Skeletal muscle tissue (tissue), 4 donors: ENCODE results near the gene LRRC1. TPM values are rescaled to one million over a fixed set of nuclear protein-coding genes. Genes with fewer than 3 reads are reported as not detected.

Experiments used
- H3K27ac ChIP-seq: one replicate; pipeline ENCODE4 v1.7.0; 2013; ENCODE audit warnings: mild to moderate bottlenecking, low read depth, low read length, inconsistent platforms
- H3K27me3 ChIP-seq, 3 donors: one replicate each; pipeline ENCODE4 v1.7.0; 2013; ENCODE audit warnings: low read length in 3 of 3; ENCODE audit not compliant: control insufficient read depth in 3 of 3, insufficient read depth in 3 of 3
- H3K36me3 ChIP-seq, 3 donors: one replicate each; pipeline ENCODE4 v1.7.0; 2013; ENCODE audit warnings: low read length in 3 of 3; ENCODE audit not compliant: control insufficient read depth in 3 of 3, insufficient read depth in 3 of 3
- H3K4me1 ChIP-seq, 3 donors: one replicate each; pipeline ENCODE4 v1.7.0; 2013; ENCODE audit warnings: low read length in 3 of 3, mild to moderate bottlenecking in 3 of 3; ENCODE audit not compliant: control insufficient read depth in 3 of 3, insufficient read depth in 3 of 3
- H3K4me3 ChIP-seq, 3 donors: one replicate each; pipeline ENCODE4 v1.7.0; 2013; ENCODE audit warnings: low read length in 3 of 3
- H3K9ac ChIP-seq, 3 donors: one replicate each; pipeline ENCODE4 v1.7.0; 2013; ENCODE audit warnings: low read length in 3 of 3, mild to moderate bottlenecking in 3 of 3, moderate library complexity in 2 of 3, low read depth in 1 of 3
- H3K9me3 ChIP-seq, 3 donors: one replicate each; pipeline ENCODE4 v1.7.0; 2013; ENCODE audit warnings: low read length in 3 of 3; ENCODE audit not compliant: control insufficient read depth in 3 of 3
- total RNA-seq: library from RNA; depleted of rRNA; stranded (reverse); fragments of >200 nt; gene quantifications from one replicate; pipeline ENCODE4 v1.2.3, GENCODE V29; 2014
- donor health status: Osteomylitis.

LRRC1 gene
- total RNA-seq, 1 donor from 2014 or later, result 3.7 TPM

DNA sequence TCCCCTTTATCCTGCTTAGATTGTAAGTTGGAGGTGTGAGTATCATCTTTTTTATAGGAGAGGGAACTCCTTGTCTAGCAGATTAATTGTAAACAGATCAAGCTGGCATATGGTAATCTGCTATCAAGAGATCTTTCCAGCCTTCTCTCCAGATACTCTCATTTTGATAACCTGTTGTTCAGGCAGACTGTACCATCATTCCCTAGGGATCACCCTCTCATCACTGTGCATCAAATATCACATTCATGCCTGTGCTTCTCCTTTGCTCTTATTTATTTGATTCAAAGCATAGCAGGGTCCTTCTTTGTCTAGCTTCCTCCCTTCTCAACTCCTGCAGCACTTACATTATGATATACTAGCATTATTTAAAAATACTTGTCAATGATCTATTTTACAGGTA, 73.8 kb downstream of the LRRC1 start:
- Histone ChIP-seq H3K36me3 (no peaks in the 10 kb centered on the region), H3K9me3 (peaks cover 0 to 4% (median 0%) of the 10 kb centered on the region in 3 donors), H3K4me3 (no peak overlapping the region), H3K27me3 (no peaks in the 10 kb centered on the region), H3K27ac (no peak overlapping the region), H3K9ac (no peak overlapping the region), H3K4me1 (no peaks in the 10 kb centered on the region)

DNA sequence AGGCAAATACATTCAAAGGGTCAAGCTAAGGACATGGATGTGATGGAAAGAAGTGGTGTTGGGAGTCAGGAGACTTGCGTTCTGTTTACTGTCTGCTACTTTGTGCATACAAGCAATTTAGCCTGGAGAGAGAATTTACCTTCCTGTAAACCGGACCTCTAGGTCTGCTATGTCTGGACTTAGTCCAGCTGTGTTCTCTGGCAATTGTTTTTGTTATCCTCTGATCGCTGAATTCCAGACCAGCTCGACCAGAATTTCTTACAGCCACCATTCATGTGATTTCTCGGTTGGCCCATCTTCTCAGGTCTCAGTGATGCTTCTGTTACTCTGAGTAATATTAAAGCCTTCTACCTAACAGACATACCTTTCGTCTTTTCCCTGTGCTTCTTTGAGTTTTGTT, 75.2 kb downstream of the LRRC1 start:
- H3K36me3 ChIP-seq, result no peaks in the 10 kb centered on the region
- H3K27me3 ChIP-seq, result no peaks in the 10 kb centered on the region
- H3K9me3 ChIP-seq, result peaks cover 0 to 4% (median 0%) of the 10 kb centered on the region in 3 donors
- H3K4me1 ChIP-seq, result no peaks in the 10 kb centered on the region
- H3K9ac ChIP-seq, result no peak overlapping the region
- no peak overlapping the region for H3K4me3 ChIP-seq
- H3K27ac ChIP-seq, result no peak overlapping the region

DNA sequence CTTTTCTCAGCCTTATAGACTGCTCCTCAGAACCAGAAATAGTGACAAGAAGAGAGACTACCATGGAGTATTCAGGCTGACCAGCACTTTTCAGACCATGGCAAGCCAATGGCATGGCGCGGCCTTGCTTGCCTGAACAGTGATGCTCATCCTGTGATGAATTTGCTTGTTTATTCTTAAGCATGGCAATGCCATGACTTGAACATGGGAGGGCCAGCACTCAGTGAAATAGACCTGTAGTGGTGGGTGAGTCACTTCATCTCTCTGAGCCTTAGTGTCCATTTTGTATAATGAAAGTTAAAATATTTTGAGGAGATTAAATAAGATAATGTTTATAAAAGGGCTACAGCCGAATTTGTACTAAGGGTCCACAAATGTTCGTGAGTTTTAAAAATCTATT, 79.1 kb downstream of the LRRC1 start:
- no peaks in the 10 kb centered on the region for H3K27me3 ChIP-seq
- H3K36me3 ChIP-seq, result no peaks in the 10 kb centered on the region
- H3K9me3 ChIP-seq, result peaks cover 0 to 4% (median 0%) of the 10 kb centered on the region in 3 donors
- no peak overlapping the region for H3K9ac ChIP-seq
- H3K27ac ChIP-seq, result no peak overlapping the region
- H3K4me1 ChIP-seq, result no peaks in the 10 kb centered on the region
- no peak overlapping the region for H3K4me3 ChIP-seq

GRCh38 chr6:53874964-53875363, 80.2 kb downstream of the LRRC1 start:
- H3K36me3 ChIP-seq, result no peaks in the 10 kb centered on the region
- H3K27me3 ChIP-seq, result no peaks in the 10 kb centered on the region
- no peaks in the 10 kb centered on the region for H3K4me1 ChIP-seq
- H3K4me3 ChIP-seq, result no peak overlapping the region
- peaks cover 0 to 4% (median 0%) of the 10 kb centered on the region in 3 donors for H3K9me3 ChIP-seq
- no peak overlapping the region for H3K27ac ChIP-seq
- H3K9ac ChIP-seq, result no peak overlapping the region

DNA sequence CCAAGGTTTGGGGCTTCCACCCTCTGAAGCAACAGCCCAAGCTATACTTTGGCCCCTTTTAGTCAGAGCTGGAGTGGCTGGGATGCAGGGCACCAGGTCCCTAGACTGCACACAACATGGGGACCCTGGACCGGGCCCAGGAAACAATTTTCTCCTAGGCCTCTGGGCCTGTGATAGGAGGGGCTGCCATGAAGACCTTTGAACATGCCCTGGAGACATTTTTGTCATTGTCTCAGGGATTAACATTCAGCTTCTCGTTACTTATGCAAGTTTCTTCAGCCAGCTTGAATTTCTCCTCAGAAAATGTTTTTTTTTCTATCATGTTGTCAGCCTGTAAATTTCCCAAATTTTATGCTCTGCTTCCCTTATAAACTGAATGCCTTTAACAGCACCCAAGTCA, 82.3 kb downstream of the LRRC1 start:
- peaks cover 0 to 4% (median 0%) of the 10 kb centered on the region in 3 donors for H3K9me3 ChIP-seq
- H3K27ac ChIP-seq, result no peak overlapping the region
- H3K4me1 ChIP-seq, result no peaks in the 10 kb centered on the region
- H3K36me3 ChIP-seq, result no peaks in the 10 kb centered on the region
- H3K9ac ChIP-seq, result no peak overlapping the region
- H3K27me3 ChIP-seq, result no peaks in the 10 kb centered on the region
- H3K4me3 ChIP-seq, result no peak overlapping the region

- Histone ChIP-seq H3K9ac (no peak overlapping the region), H3K4me1 (no peaks in the 10 kb centered on the region), H3K27ac (no peak overlapping the region), H3K9me3 (no peaks in the 10 kb centered on the region), H3K36me3 (no peaks in the 10 kb centered on the region), H3K27me3 (no peaks in the 10 kb centered on the region), H3K4me3 (no peak overlapping the region)
Measured at GRCh38 chr6:53878808-53879207, 84.0 kb downstream of the LRRC1 start.

DNA sequence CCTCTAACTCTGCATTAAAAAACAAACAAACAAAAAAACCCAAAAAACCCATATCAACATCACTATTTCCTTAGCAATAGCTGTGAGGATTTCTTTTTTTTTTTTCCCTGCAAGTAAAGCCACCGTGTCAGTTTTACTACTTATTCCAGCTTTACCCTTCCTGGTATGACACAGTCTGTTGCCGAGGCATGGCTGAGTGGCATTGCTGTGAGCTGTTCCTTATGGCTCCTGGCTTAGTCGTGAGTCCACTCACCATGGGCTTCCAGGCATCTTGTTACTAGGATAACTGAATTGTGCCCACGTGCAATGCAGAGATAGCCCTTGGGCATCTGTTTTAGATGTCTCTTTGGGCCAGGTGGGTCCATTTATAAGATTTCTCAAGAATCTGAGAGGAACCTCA, 84.8 kb downstream of the LRRC1 start:
- Histone ChIP-seq H3K9me3 (no peaks in the 10 kb centered on the region), H3K36me3 (no peaks in the 10 kb centered on the region), H3K4me1 (no peaks in the 10 kb centered on the region), H3K27ac (no peak overlapping the region), H3K9ac (no peak overlapping the region), H3K4me3 (no peak overlapping the region), H3K27me3 (no peaks in the 10 kb centered on the region)

GRCh38 chr6:53887316-53887715, 92.5 kb downstream of the LRRC1 start:
- no peaks in the 10 kb centered on the region for H3K4me1 ChIP-seq
- H3K9me3 ChIP-seq, result no peaks in the 10 kb centered on the region
- no peak overlapping the region for H3K27ac ChIP-seq
- no peak overlapping the region for H3K4me3 ChIP-seq
- H3K27me3 ChIP-seq, result no peaks in the 10 kb centered on the region
- H3K36me3 ChIP-seq, result no peaks in the 10 kb centered on the region
- H3K9ac ChIP-seq, result no peak overlapping the region

GRCh38 chr6:53888931-53889330, 94.1 kb downstream of the LRRC1 start:
- no peaks in the 10 kb centered on the region for H3K27me3 ChIP-seq
- H3K36me3 ChIP-seq, result no peaks in the 10 kb centered on the region
- no peaks in the 10 kb centered on the region for H3K4me1 ChIP-seq
- H3K4me3 ChIP-seq, result no peak overlapping the region
- H3K9ac ChIP-seq, result no peak overlapping the region
- no peaks in the 10 kb centered on the region for H3K9me3 ChIP-seq
- H3K27ac ChIP-seq, result no peak overlapping the region

- H3K9me3 ChIP-seq, result no peaks in the 10 kb centered on the region
- no peaks in the 10 kb centered on the region for H3K36me3 ChIP-seq
- H3K27me3 ChIP-seq, result no peaks in the 10 kb centered on the region
- no peaks in the 10 kb centered on the region for H3K4me1 ChIP-seq
- no peak overlapping the region for H3K9ac ChIP-seq
- H3K27ac ChIP-seq, result no peak overlapping the region
- no peak overlapping the region for H3K4me3 ChIP-seq
Measured at GRCh38 chr6:53889365-53889764, 94.6 kb downstream of the LRRC1 start.

DNA sequence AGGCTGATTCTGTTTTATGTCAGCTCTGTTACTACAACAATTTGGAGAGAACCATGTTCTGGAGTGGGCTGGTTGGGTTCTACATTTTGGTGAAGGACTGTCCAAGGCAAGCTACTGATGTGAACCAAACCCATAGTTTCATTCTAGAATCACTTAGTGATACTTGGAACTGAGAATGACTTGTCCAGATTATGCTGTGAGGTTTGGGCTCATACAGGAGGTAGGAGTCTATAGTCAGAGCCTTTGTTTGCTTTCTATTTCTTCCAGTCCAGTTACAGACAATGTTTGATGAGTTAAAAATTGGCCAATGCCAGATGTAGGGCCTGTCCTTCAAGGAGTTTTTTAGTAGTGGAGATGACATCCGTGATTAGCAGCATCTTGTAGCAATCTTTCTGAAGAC, 97.9 kb downstream of the LRRC1 start:
- Histone ChIP-seq H3K36me3 (peaks cover 0 to 3% (median 0%) of the 10 kb centered on the region in 3 donors), H3K9me3 (no peaks in the 10 kb centered on the region), H3K9ac (no peak overlapping the region), H3K27ac (no peak overlapping the region), H3K4me3 (no peak overlapping the region), H3K27me3 (no peaks in the 10 kb centered on the region), H3K4me1 (no peaks in the 10 kb centered on the region)
